ENCODE measurements around the gene HNRNPA1.

The HNRNPA1 gene

DNA sequence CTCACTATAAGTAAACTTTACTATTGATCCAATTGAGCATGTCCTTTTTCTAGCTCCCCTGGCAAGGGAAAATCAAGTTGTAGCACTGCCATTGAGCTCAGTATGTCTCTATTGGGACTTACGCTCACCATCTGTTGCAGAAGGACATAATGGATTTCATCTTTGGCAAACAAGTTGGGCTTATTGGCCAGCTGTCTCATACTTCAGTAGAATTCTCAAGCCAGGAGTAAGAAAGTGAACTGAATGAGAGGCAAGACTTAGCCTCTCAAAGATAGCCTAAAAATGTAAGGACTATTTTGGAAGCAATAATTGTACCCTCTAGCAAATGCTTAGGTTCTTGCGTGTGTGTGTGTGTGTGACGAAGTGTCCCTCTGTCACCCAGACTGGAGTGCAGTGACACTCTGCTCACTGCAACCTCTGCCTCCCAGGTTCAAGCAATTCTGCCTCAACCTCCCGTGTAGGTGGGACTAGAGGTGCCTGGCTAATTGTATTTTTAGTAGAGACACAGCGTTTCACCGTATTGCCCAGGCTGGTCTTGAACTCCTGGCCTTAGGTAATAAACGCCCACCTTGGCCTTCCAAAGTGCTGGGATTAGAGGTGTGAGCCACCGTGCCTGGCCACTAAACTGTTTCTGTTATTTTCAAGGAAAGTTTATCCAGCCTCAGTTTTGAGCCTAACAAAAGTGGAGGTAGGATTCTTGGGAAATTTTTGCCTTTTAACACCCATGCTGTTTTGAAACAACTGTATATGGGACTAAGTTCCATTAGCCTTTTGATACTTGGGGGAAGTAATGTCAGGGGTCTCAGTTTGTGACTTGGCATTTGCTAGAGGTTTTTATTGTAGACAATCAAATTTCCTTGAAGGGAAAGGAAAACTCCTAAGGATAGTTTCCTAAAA, 7.0 kb downstream of the HNRNPA1 start (continued):
- TF ChIP-seq, protein P1, sequence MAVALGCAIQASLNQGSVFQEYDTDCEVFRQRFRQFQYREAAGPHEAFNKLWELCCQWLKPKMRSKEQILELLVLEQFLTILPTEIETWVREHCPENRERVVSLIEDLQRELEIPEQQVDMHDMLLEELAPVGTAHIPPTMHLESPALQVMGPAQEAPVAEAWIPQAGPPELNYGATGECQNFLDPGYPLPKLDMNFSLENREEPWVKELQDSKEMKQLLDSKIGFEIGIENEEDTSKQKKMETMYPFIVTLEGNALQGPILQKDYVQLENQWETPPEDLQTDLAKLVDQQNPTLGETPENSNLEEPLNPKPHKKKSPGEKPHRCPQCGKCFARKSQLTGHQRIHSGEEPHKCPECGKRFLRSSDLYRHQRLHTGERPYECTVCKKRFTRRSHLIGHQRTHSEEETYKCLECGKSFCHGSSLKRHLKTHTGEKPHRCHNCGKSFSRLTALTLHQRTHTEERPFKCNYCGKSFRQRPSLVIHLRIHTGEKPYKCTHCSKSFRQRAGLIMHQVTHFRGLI (tag by site-specific recombination; IDR thresholded peaks at IDR 0.05): peak; percentile 59; the same call in 1 of the 2 replicates
- TF ChIP-seq KLF8 (tag by site-specific recombination; IDR thresholded peaks at IDR 0.05) (0 out of 2 replicates have a peak, but pooled peaks have one; percentile 21), FEZF1 (tag by site-specific recombination; IDR thresholded peaks at IDR 0.05) (0 out of 2 replicates have a peak, but pooled peaks have one; percentile 2), IKZF3 (tag by site-specific recombination; IDR thresholded peaks at IDR 0.05) (peak; percentile 72), ZNF223 (tag by site-specific recombination; IDR thresholded peaks at IDR 0.05) (no peak), EGR2 (tag by site-specific recombination; IDR thresholded peaks at IDR 0.05; ENCODE audit: low read depth) (peak; percentile 47)
- TF ChIP-seq, protein P2, sequence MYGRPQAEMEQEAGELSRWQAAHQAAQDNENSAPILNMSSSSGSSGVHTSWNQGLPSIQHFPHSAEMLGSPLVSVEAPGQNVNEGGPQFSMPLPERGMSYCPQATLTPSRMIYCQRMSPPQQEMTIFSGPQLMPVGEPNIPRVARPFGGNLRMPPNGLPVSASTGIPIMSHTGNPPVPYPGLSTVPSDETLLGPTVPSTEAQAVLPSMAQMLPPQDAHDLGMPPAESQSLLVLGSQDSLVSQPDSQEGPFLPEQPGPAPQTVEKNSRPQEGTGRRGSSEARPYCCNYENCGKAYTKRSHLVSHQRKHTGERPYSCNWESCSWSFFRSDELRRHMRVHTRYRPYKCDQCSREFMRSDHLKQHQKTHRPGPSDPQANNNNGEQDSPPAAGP (tag by site-specific recombination; IDR thresholded peaks at IDR 0.05): 0 out of 2 replicates have a peak, but pooled peaks have one; percentile 54
- TF ChIP-seq, protein P3, sequence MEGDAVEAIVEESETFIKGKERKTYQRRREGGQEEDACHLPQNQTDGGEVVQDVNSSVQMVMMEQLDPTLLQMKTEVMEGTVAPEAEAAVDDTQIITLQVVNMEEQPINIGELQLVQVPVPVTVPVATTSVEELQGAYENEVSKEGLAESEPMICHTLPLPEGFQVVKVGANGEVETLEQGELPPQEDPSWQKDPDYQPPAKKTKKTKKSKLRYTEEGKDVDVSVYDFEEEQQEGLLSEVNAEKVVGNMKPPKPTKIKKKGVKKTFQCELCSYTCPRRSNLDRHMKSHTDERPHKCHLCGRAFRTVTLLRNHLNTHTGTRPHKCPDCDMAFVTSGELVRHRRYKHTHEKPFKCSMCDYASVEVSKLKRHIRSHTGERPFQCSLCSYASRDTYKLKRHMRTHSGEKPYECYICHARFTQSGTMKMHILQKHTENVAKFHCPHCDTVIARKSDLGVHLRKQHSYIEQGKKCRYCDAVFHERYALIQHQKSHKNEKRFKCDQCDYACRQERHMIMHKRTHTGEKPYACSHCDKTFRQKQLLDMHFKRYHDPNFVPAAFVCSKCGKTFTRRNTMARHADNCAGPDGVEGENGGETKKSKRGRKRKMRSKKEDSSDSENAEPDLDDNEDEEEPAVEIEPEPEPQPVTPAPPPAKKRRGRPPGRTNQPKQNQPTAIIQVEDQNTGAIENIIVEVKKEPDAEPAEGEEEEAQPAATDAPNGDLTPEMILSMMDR (tag by site-specific recombination; IDR thresholded peaks at IDR 0.05): no peak

DNA sequence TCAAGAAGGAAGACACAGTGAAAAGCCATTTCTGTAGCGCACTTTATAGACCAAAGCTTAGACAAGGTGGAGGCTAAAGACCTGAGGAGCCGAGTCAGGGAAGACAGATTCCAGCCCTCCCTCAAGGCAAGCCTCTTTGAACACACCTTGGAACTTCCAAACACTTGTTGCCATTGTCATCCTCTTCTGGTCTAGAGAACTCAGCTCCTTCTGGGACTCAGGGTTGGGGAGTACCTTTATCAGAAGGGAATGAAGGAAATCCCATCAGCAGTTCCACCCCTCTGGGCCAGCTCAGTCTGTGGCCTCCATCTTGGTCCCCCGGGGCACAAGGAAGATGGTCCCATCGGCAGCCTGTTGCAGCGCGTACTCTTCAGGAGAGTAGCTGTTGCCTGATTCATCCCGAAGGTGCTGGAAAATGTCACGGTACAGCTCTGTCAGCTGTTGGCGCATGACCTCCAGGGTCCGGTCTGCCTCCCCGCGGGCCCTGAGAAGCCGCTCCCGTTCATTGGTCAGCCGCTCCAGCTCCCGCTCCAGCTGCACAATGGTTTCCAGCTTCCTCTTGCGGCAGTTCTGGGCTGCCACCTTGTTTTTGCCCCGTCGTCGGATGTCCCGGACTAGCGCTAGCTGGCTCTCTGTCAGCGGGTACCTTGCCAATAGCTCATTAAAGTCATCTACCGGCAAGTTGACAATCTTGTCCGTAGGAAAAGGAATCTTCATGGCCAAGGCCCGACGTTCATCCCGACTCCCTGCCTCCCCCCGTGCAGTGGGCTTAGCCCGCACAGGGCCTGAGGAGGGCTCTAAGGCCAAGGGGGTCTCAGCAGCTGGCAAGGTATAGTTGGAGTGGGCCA, 11.8 kb downstream of the HNRNPA1 start:
- H3K4me3 ChIP-seq (ENCODE audit: low read depth, low read length): no peak overlapping the region
- ChIA-PET POLR2A (interaction anchor here (0.5 to 6.0 kb wide), 8 partner anchors 9 to 62 kb away, joined by 3 to 37 read pairs (median 4); partner anchors contain the start of genes CBX5, COPZ1, HNRNPA1 and NFE2), CTCF (interaction anchor here (0.6 to 5.6 kb wide), 11 partner anchors 14 to 93 kb away, joined by 3 to 63 read pairs (median 4); partner anchors contain the start of gene COPZ1)
- no peak for TF ChIP-seq ZNF785 (tag by site-specific recombination; IDR thresholded peaks at IDR 0.05)
- TF ChIP-seq ZNF624 (tag by site-specific recombination; IDR thresholded peaks at IDR 0.05): no peak
- peak; percentile 86 for TF ChIP-seq SCRT1 (tag by site-specific recombination; IDR thresholded peaks at IDR 0.05; ENCODE audit: borderline replicate concordance)
- TF ChIP-seq, protein P4, sequence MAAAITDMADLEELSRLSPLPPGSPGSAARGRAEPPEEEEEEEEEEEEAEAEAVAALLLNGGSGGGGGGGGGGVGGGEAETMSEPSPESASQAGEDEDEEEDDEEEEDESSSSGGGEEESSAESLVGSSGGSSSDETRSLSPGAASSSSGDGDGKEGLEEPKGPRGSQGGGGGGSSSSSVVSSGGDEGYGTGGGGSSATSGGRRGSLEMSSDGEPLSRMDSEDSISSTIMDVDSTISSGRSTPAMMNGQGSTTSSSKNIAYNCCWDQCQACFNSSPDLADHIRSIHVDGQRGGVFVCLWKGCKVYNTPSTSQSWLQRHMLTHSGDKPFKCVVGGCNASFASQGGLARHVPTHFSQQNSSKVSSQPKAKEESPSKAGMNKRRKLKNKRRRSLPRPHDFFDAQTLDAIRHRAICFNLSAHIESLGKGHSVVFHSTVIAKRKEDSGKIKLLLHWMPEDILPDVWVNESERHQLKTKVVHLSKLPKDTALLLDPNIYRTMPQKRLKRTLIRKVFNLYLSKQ (tag by site-specific recombination; IDR thresholded peaks at IDR 0.05; ENCODE audit: borderline replicate concordance): no peak
- peak; percentile 91 for TF ChIP-seq SCRT2 (tag by site-specific recombination; IDR thresholded peaks at IDR 0.05)
- TF ChIP-seq ZNF426 (tag by site-specific recombination; IDR thresholded peaks at IDR 0.05): no peak
- TF ChIP-seq ZNF670 (tag by site-specific recombination; IDR thresholded peaks at IDR 0.05; ENCODE audit: low read depth): no peak
- no peaks in the 10 kb centered on the region for H3K9me3 ChIP-seq (ENCODE audit: control insufficient read depth, insufficient read depth, low read depth, low read length)
- H3K4me1 ChIP-seq (ENCODE audit: control insufficient read depth, insufficient read depth, low read length): peaks cover 2% of the 10 kb centered on the region
- no peak overlapping the region for H3K27ac ChIP-seq (ENCODE audit: extremely low read depth, low read depth, low read length)
- peaks cover 7 to 12% of the 10 kb centered on the region in 2 experiments for H3K36me3 ChIP-seq (ENCODE audit: control insufficient read depth in 2 of 2, insufficient read depth in 1 of 2, low read length in 2 of 2)

All from HEK293 (cell line).